TTC549 (cell line): Measurements from ENCODE around the gene MAP3K7CL.

ENCODE experiments used
- FAIRE-seq: peaks from 2 replicates; lab custom pipeline; 2012; peaks lifted over from hg19 to GRCh38; lab: Jason Lieb, UNC

Gene MAP3K7CL

GRCh38 chr21:29168891-29169315, 38.5 kb downstream of the MAP3K7CL start:
- no peak for FAIRE-seq

GRCh38 chr21:29170944-29171343, 40.5 kb downstream of the MAP3K7CL start:
- FAIRE-seq, result no peak

- FAIRE-seq, result no peak
Observed at GRCh38 chr21:29172282-29172681, 41.8 kb downstream of the MAP3K7CL start.

- FAIRE-seq, result no peak
Observed at GRCh38 chr21:29174607-29175013, 44.2 kb downstream of the MAP3K7CL start.

DNA sequence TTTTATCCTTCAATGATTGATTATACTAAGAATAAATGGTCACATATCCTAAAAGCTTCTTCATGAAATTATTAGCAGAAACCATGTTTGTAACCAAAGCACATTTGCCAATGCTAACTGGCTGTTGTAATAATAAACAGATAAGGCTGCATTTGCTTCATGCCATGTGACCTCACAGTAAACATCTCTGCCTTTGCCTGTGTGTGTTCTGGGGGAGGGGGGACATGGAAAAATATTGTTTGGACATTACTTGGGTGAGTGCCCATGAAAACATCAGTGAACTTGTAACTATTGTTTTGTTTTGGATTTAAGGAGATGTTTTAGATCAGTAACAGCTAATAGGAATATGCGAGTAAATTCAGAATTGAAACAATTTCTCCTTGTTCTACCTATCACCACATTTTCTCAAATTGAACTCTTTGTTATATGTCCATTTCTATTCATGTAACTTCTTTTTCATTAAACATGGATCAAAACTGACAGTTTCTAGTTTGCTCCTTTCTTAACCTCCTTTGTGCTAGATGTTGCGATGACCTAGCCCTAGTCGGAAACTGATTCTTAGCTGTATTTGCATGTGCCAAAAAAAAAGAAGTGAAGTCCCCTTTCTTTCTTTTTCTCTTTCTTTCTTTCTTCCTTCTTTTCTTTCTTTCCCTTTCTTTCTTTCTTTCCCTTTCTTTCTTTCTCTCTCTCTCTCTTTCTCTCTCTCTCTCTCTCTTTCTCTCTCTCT, 45.1 kb downstream of the MAP3K7CL start:
- no peak for FAIRE-seq

DNA sequence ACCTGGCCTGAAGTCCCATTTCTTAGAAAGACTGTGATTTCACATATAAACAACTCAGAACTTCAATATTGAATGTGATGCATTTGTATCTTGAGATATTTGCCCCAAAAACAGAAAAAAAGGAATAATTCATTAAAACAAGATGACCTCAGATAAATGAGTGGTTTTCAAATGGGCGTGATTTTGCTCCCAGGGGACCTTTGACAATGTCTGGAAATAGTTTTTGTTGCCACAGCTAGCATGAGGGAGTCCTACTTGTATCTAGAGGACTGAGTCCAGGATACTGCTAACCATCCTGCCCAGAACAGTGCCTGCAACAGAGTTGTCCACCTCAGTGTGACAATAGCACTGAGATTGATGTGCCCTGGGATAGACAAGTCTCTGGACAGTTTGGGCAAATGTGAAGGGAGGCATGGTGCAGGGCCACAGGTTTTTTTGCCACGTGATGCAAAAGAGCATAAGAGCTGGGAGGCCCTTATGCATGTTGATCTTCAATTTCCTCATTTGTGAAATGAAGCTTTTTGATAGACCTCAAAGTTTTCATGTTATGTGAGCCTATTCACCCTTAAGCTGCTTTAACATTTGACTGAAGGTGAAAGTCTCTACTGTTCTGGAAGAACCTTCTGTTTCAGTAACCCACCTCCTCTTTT, 46.2 kb downstream of the MAP3K7CL start:
- no peak for FAIRE-seq

- no peak for FAIRE-seq
Observed at GRCh38 chr21:29177800-29178199, 47.4 kb downstream of the MAP3K7CL start.

GRCh38 chr21:29178926-29179325, 48.5 kb downstream of the MAP3K7CL start:
- FAIRE-seq, result no peak

DNA sequence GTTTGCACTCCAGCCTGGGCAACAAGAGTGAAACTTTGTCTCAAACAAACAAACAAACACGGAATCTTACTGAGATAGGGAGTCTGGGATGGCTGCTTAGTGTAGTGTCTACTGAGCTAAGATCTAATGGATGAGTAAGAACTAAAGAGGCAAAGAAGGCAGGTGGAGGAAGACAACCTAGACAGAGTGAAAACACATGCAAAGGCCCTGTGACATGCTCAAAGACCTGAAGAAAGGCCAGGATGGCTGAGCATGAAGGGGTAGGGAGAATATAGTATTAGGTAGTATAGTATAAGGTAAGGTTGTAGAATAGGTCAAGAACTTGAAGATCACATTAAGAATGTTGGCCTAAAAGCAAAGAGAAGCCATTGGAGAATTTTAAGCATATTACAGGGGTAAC, 49.1 kb downstream of the MAP3K7CL start:
- no peak for FAIRE-seq

DNA sequence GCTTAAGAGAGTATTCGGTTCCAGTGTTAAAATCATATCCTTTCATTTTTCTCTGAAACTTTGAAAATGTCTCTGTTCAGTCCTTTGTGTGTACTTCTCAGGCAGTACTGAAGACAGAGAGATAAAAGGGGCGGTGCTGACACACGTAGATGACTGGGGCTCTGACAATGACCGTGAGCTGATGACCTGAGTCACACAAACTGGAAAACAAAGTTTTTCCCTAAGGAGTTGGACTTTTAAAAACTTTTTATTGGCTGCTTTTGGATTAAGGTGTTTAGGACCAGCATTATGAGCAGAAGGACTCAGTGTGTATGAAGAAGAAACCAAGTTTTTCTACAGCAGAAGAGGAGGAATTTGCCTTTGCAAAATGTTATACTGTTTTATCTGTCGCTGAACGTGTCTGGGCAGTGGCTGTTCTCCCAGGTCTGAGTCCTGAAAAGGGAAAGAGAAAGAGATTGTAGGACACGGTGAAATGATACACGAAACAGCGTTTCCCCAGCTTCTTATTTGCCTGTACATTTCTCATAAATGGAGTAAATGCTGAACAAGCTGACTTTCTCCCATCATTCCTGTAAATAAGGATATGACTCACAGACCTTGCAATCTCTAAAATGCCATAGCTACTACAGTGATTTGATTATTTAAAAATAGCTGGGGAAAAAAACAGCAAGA, 51.5 kb downstream of the MAP3K7CL start:
- no peak for FAIRE-seq

GRCh38 chr21:29182691-29183092, 52.2 kb downstream of the MAP3K7CL start:
- no peak for FAIRE-seq

GRCh38 chr21:29184037-29184436, 53.6 kb downstream of the MAP3K7CL start:
- FAIRE-seq, result no peak

- FAIRE-seq, result no peak
Observed at GRCh38 chr21:29185172-29185571, 54.7 kb downstream of the MAP3K7CL start.

DNA sequence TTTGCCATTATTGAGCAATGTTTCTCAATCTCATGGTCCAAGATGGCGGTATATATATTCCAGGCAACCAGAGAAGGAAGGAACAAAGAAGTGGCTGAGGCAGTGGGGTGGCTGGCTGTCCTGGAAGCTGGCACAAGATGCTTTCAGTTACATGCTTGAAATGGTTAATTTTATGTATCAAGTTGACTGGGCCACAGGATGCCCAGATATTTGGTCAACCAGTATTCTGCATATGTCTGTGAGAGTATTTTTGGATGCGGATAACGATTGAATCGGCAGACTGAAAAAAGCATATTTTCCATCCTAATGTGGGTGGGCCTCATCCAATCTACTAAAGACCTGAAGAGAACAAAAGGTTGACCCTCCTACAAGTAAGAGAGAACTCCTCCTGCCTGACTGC, 55.2 kb downstream of the MAP3K7CL start:
- no peak for FAIRE-seq

DNA sequence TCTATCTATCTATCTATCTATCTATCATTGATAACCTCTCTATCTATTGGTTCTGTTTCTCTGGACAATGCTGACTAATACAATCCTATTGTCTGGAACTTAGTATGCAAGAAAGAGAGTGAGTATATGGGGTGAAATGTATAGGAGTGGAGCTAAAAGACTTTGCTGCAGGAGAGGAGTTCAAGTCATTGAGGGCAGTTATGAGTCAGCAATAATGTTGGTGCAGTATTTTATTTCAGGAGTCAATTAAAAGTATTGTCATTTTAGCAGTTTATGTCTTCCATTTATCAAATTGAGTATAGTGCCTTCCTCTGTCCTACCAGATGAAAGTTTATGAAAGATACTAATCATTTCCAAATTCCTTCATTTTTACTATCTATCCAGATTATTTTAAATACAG, 55.8 kb downstream of the MAP3K7CL start:
- no peak for FAIRE-seq

DNA sequence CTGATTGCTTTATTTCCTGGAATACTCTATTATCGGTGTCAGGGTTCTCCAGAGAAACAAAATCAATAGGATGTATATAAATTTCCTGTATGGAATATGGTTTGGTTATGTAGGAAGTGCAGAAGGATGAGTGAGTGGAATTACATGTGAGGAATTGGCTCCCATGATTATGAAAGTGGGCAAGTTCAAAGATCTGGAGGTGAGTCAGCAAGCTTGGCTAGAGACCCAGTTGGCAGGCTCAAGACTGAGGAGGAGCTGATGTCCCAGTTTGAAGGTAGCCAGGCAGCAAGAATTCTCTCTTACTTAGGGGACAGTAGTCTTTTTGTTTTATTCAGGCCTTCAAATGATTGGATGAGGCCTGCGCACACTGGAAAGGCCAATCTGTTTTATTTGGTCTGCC, 57.5 kb downstream of the MAP3K7CL start:
- FAIRE-seq, result no peak

DNA sequence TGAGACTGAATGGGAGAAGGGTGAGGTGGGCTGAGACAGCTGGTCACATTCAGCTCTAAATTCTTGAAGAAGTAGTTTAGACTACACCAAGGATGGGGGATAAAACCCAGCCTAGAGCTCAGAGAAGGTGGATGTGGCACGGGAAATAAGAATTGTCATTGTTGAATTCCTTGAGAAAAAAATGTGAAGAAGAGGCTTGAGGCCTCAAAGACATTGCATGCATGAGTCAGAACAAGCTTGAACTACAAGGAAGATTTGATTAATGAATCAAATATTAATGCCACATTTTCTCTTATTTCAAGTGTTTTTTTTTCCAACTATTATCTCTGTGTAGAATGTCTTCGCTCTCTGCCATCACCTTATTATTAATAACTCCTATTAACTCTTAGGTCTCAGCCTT, 58.9 kb downstream of the MAP3K7CL start:
- FAIRE-seq, result no peak

- FAIRE-seq, result no peak
Observed at GRCh38 chr21:29190923-29191331, 60.5 kb downstream of the MAP3K7CL start.

DNA sequence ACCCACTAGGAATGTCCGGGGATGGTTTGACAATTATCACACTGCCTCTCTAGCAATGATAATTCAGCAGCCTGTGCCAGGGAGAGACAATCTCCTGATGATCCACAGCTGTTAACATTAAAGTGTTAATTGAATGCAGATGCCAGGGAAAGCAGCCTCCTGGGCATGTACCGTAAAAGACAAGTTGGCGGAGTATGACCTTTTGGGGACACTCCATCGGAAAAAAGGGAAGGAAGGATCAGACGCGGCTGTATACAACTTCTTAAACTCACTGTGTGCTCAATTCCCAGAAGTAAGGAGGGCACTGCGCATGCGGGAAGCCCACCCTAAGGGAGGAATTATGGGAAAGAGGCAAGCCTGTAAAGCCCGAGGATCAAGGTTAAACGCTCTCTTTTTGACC, 62.6 kb downstream of the MAP3K7CL start:
- FAIRE-seq, result no peak

DNA sequence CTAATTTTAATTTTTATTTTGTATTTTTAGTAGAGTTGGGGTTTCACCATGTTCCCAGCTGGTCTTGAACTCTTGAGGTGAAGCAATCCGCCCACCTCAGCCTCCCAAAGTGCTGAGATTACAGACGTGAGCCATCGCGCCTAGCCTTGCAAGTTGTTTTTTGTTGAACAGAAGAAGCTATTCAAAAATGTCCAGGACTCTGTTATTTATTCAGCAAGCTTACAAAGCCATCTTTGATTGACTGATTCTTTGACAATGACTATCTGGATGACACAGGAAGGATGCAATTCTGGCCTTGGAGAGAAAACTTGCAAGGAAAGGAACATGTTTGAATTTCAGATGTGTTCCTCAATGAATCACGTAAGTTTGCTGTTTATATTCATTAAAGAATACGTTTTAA, 63.5 kb downstream of the MAP3K7CL start:
- no peak for FAIRE-seq

DNA sequence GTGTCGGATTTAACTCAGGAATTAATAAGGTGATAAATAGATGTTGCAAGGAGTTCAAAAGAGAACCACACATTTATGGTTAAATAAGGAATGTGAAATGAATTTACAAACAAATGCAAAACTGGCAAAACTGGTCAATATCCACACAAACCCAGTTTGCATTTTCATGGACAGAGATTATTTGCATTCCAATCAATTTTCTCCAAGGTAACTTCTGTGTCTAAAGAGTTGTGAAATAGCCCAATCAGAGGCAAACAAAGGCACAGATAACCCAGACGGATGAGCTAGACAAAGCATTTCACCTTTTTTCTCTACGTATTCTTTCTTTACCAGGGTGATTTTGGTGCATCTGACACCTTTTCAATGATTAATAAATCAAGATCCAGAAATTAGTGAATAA, 63.9 kb downstream of the MAP3K7CL start:
- no peak for FAIRE-seq

GRCh38 chr21:29194847-29195246, 64.4 kb downstream of the MAP3K7CL start:
- no peak for FAIRE-seq

DNA sequence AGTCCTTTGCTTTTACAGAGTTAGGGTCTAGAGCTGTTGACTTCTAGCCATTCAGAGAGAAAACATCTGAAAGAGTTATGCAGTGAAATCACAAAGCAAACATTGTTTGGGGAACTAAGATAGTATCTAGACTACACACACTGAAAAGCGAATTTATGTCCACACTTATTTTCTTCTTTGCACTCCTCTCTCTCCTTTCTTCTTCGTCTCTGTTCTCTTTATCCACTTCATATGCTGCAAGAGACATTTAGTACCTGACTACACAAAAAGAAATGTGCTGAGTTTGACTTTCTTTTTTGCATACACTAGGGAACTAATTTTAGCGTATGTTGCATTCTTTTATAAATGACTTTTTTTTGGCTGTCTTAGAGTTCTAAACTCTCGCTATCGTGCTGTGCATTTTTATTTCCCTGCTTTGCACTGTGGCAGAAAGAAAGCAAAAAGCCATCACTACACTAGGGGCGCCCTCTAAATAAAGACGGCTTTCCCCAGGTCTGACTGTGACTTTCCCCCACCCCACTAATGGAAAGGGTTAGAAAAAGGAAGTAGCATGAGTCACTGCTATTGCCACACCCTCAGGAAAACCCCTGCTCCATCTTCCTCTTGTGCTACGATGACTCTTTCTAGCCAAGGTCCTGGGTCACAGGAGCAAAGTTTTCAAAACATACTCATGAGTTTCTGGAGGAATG, 65.7 kb downstream of the MAP3K7CL start:
- no peak for FAIRE-seq
